Measurements from ENCODE around the gene ZNF750. TPM values are rescaled to one million over a fixed set of nuclear protein-coding genes. Genes with fewer than 3 reads are reported as not detected.

ZNF750 gene
- total and polyA plus RNA-seq, 2 of the 13 experiments (the other 11 are each of a cell fraction or from before 2014, with no cell fraction given) = not detected

GRCh38 chr17:82881900-82882714, 42.3 kb upstream of the ZNF750 start (continued):
- no peak for TF ChIP-seq ZNF513 (CRISPR knock-in tag; conservative IDR thresholded peaks at IDR 0.05)
- no peak for TF ChIP-seq ZNF552 (CRISPR knock-in tag; IDR thresholded peaks at IDR 0.05; ENCODE audit: borderline replicate concordance)
- no peak for TF ChIP-seq ZNF709 (CRISPR knock-in tag; IDR thresholded peaks at IDR 0.05)
- no peak for TF ChIP-seq ZNF180 (CRISPR knock-in tag; IDR thresholded peaks at IDR 0.05; ENCODE audit: borderline replicate concordance, low read depth)
- peak; percentile 48; the same call in 1 of the 2 replicates for TF ChIP-seq NR2C2 (CRISPR knock-in tag; IDR thresholded peaks at IDR 0.05; ENCODE audit: borderline replicate concordance)
- TF ChIP-seq ARID3A (IDR thresholded peaks at IDR 0.05; ENCODE audit: low read depth, low read length) = no peak
- no peak for TF ChIP-seq ZSCAN21 (CRISPR knock-in tag; IDR thresholded peaks at IDR 0.05; ENCODE audit: borderline replicate concordance)
- peak; percentile 52; the same call in 1 of the 2 replicates for TF ChIP-seq ELF1 (CRISPR knock-in tag; IDR thresholded peaks at IDR 0.05)
- no peak for TF ChIP-seq E2F1 (CRISPR knock-in tag; IDR thresholded peaks at IDR 0.05)
- TF ChIP-seq SMAD3 (CRISPR knock-in tag; IDR thresholded peaks at IDR 0.05) = no peak
- TF ChIP-seq ZBTB44 (CRISPR knock-in tag; IDR thresholded peaks at IDR 0.05) = no peak
- no peak for TF ChIP-seq PBX2 (CRISPR knock-in tag; IDR thresholded peaks at IDR 0.05)
- no peak for TF ChIP-seq PHF20 (CRISPR knock-in tag; IDR thresholded peaks at IDR 0.05)
